DMS153 treated with DMSO at 0.1 percent for 48 hours (cell line): ENCODE results near the gene SCN2A.
A peak's percentile ranks its signal among the peaks of the same experiment; 100 is the strongest.
"Not testable (repeated sequence)": the region's sequence is repeated elsewhere in the genome, so short reads cannot be mapped to it uniquely, and the experiment has no call there.

ENCODE experiments used
- DNase-seq: peaks from one replicate; lab custom pipeline; 2025; ENCODE audit not compliant: unreplicated experiment; lab: John Stamatoyannopoulos, UW

The SCN2A gene

GRCh38 chr2:165251366-165251765, 12.2 kb downstream of the SCN2A start:
- DNase-seq: no peak

GRCh38 chr2:165253178-165253577, 14.0 kb downstream of the SCN2A start:
- DNase-seq: no peak

- no peak for DNase-seq
Observed at GRCh38 chr2:165256618-165257017, 17.4 kb downstream of the SCN2A start.

- DNase-seq: not testable (repeated sequence)
Observed at GRCh38 chr2:165260347-165260746, 21.1 kb downstream of the SCN2A start.

GRCh38 chr2:165268754-165269153, 29.5 kb downstream of the SCN2A start:
- DNase-seq: no peak

- DNase-seq: no peak
Observed at GRCh38 chr2:165273176-165273575, 34.0 kb downstream of the SCN2A start.

- no peak for DNase-seq
Observed at GRCh38 chr2:165274698-165275097, 35.5 kb downstream of the SCN2A start.

- no peak for DNase-seq
Observed at GRCh38 chr2:165275932-165276331, 36.7 kb downstream of the SCN2A start.

GRCh38 chr2:165277295-165277694, 38.1 kb downstream of the SCN2A start:
- no peak for DNase-seq

- DNase-seq: no peak
Observed at GRCh38 chr2:165277860-165278656, 38.8 kb downstream of the SCN2A start.

GRCh38 chr2:165280356-165280755, 41.1 kb downstream of the SCN2A start:
- DNase-seq: no peak

GRCh38 chr2:165281387-165281786, 42.2 kb downstream of the SCN2A start:
- no peak for DNase-seq

GRCh38 chr2:165283342-165283741, 44.1 kb downstream of the SCN2A start:
- no peak for DNase-seq

GRCh38 chr2:165287094-165287778, 48.0 kb downstream of the SCN2A start:
- DNase-seq: no peak

GRCh38 chr2:165289069-165289468, 49.9 kb downstream of the SCN2A start:
- no peak for DNase-seq

GRCh38 chr2:165293440-165294420, 54.5 kb downstream of the SCN2A start:
- DNase-seq: peak; percentile 88

- DNase-seq: no peak
Observed at GRCh38 chr2:165294912-165295311, 55.7 kb downstream of the SCN2A start.

GRCh38 chr2:165295643-165296042, 56.4 kb downstream of the SCN2A start:
- DNase-seq: no peak

- DNase-seq: no peak
Observed at GRCh38 chr2:165305391-165306096, 66.3 kb downstream of the SCN2A start.

GRCh38 chr2:165307317-165307716, 68.1 kb downstream of the SCN2A start:
- no peak for DNase-seq

GRCh38 chr2:165311949-165312348, 72.7 kb downstream of the SCN2A start:
- no peak for DNase-seq
